ENCODE measurements around the gene NDUFAF8. TPM values are rescaled to one million over a fixed set of nuclear protein-coding genes. Genes with fewer than 3 reads are reported as not detected.

The NDUFAF8 gene
- polyA plus RNA-seq, 1 donor from 2014 or later = 76.4 TPM

DNA sequence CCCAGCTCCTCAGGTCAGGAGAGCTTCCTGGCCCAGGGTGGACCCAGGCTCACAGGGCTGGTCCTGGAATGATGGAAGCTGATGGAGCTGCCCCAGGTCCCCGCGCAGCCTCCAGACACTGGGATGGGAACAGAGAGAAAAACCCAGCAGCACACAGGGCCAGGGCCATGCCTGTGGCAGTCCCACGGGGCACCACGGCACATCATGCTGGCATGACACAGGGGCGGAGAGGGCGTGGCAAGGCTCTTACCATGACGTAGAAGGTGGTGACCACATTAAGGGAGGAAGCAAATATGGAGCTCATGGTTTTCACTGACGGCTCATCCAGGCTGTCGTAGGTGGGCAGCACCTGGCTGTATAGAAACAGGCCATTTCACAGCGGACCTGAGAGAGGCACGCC, 37.7 kb downstream of the NDUFAF8 start:
- Histone ChIP-seq H3K36me3 (ENCODE audit: insufficient read depth, low read length) (no peaks in the 10 kb centered on the region), H2AFZ (ENCODE audit: low read depth, low read length) (no peak overlapping the region), H3K9ac (ENCODE audit: low read length) (no peak overlapping the region), H3K4me2 (ENCODE audit: low read length) (no peak overlapping the region), H3K27ac (ENCODE audit: low read length) (no peak overlapping the region), H3K9me2 (ENCODE audit: insufficient read depth, low read length) (no peaks in the 10 kb centered on the region), H3K27me3 (ENCODE audit: insufficient read depth, low read depth, low read length) (no peaks in the 10 kb centered on the region), H3K4me3 (ENCODE audit: low read length) (no peak overlapping the region), H3F3A (ENCODE audit: insufficient read depth, low read length, poor library complexity, severe bottlenecking) (no peaks in the 10 kb centered on the region), H4K20me1 (ENCODE audit: insufficient read depth) (no peaks in the 10 kb centered on the region), H3K9me3 (ENCODE audit: low read length) (no peaks in the 10 kb centered on the region), H3K79me2 (replicated peaks; ENCODE audit: insufficient read depth, low read length) (no peaks in the 10 kb centered on the region)
- no peak for TF ChIP-seq SMC3 (conservative IDR thresholded peaks at IDR 0.05; ENCODE audit: poor library complexity)
- TF ChIP-seq POLR2AphosphoS5 (IDR thresholded peaks at IDR 0.05) = no peak
- TF ChIP-seq, protein P1, sequence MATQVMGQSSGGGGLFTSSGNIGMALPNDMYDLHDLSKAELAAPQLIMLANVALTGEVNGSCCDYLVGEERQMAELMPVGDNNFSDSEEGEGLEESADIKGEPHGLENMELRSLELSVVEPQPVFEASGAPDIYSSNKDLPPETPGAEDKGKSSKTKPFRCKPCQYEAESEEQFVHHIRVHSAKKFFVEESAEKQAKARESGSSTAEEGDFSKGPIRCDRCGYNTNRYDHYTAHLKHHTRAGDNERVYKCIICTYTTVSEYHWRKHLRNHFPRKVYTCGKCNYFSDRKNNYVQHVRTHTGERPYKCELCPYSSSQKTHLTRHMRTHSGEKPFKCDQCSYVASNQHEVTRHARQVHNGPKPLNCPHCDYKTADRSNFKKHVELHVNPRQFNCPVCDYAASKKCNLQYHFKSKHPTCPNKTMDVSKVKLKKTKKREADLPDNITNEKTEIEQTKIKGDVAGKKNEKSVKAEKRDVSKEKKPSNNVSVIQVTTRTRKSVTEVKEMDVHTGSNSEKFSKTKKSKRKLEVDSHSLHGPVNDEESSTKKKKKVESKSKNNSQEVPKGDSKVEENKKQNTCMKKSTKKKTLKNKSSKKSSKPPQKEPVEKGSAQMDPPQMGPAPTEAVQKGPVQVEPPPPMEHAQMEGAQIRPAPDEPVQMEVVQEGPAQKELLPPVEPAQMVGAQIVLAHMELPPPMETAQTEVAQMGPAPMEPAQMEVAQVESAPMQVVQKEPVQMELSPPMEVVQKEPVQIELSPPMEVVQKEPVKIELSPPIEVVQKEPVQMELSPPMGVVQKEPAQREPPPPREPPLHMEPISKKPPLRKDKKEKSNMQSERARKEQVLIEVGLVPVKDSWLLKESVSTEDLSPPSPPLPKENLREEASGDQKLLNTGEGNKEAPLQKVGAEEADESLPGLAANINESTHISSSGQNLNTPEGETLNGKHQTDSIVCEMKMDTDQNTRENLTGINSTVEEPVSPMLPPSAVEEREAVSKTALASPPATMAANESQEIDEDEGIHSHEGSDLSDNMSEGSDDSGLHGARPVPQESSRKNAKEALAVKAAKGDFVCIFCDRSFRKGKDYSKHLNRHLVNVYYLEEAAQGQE (IDR thresholded peaks at IDR 0.05; ENCODE audit: borderline replicate concordance) = no peak
- TF ChIP-seq, protein P2, sequence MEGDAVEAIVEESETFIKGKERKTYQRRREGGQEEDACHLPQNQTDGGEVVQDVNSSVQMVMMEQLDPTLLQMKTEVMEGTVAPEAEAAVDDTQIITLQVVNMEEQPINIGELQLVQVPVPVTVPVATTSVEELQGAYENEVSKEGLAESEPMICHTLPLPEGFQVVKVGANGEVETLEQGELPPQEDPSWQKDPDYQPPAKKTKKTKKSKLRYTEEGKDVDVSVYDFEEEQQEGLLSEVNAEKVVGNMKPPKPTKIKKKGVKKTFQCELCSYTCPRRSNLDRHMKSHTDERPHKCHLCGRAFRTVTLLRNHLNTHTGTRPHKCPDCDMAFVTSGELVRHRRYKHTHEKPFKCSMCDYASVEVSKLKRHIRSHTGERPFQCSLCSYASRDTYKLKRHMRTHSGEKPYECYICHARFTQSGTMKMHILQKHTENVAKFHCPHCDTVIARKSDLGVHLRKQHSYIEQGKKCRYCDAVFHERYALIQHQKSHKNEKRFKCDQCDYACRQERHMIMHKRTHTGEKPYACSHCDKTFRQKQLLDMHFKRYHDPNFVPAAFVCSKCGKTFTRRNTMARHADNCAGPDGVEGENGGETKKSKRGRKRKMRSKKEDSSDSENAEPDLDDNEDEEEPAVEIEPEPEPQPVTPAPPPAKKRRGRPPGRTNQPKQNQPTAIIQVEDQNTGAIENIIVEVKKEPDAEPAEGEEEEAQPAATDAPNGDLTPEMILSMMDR (IDR thresholded peaks at IDR 0.05; ENCODE audit: poor library complexity, severe bottlenecking) = no peak
- no peak for TF ChIP-seq EP300 (conservative IDR thresholded peaks at IDR 0.05; ENCODE audit: poor library complexity, severe bottlenecking)

DNA sequence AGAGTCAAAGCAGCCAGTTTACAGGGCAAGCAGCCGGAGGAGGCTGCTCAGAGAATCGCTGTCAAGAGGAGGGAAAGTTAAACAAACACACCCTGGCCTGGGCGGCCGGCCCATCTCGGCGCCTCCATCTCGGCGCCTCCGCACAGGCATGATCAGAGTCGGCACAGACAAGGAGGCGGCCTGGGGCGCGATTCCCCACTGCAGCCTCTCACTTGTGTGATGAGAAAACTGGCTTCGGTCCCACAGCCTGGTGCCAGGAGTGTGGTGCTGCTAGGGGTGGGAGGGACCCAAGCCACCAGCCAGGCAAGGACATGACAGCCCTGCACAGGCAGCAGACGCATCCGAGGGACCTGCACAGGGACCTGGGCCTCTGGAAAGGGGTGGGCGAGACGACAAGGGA, 38.3 kb downstream of the NDUFAF8 start:
- Histone ChIP-seq H3F3A (ENCODE audit: insufficient read depth, low read length, poor library complexity, severe bottlenecking) (no peaks in the 10 kb centered on the region), H2AFZ (ENCODE audit: low read depth, low read length) (no peak overlapping the region), H3K36me3 (ENCODE audit: insufficient read depth, low read length) (no peaks in the 10 kb centered on the region), H3K79me2 (replicated peaks; ENCODE audit: insufficient read depth, low read length) (no peaks in the 10 kb centered on the region), H3K27me3 (ENCODE audit: insufficient read depth, low read depth, low read length) (no peaks in the 10 kb centered on the region), H3K9me3 (ENCODE audit: low read length) (no peaks in the 10 kb centered on the region), H4K20me1 (ENCODE audit: insufficient read depth) (no peaks in the 10 kb centered on the region), H3K4me3 (ENCODE audit: low read length) (no peak overlapping the region), H3K9ac (ENCODE audit: low read length) (no peak overlapping the region), H3K27ac (ENCODE audit: low read length) (no peak overlapping the region), H3K9me2 (ENCODE audit: insufficient read depth, low read length) (no peaks in the 10 kb centered on the region), H3K4me2 (ENCODE audit: low read length) (no peak overlapping the region)
- TF ChIP-seq EZH2 (IDR thresholded peaks at IDR 0.05; ENCODE audit: borderline replicate concordance, insufficient read depth, low read length, poor library complexity, severe bottlenecking) (no peak), SMC3 (conservative IDR thresholded peaks at IDR 0.05; ENCODE audit: poor library complexity) (no peak), TAF1 (IDR thresholded peaks at IDR 0.05; ENCODE audit: low read depth) (no peak), MXI1 (conservative IDR thresholded peaks at IDR 0.05; ENCODE audit: poor library complexity, severe bottlenecking) (no peak), RAD21 (conservative IDR thresholded peaks at IDR 0.05) (no peak), POLR2AphosphoS5 (IDR thresholded peaks at IDR 0.05) (no peak), EP300 (conservative IDR thresholded peaks at IDR 0.05; ENCODE audit: poor library complexity, severe bottlenecking) (no peak)
- TF ChIP-seq, protein P1 (IDR thresholded peaks at IDR 0.05; ENCODE audit: borderline replicate concordance) = no peak
- TF ChIP-seq, protein P2 (IDR thresholded peaks at IDR 0.05; ENCODE audit: poor library complexity, severe bottlenecking) = no peak

Data from neural cell (in vitro differentiated cells).